A549 treated with Hydrocortisone at 1 μM for 4 hours (cell line): Measurements from ENCODE around the gene IFIT3. TPM values are rescaled to one million over a fixed set of nuclear protein-coding genes. Genes with fewer than 3 reads are reported as not detected.

Experiments
- total RNA-seq: library from RNA; stranded (reverse); fragments of 200-300 nt; extraction: Qiagen RNA extraction; gene quantifications from 5 replicates; pipeline ENCODE4 v1.2.3, GENCODE V29; 2022

IFIT3 gene, protein sequence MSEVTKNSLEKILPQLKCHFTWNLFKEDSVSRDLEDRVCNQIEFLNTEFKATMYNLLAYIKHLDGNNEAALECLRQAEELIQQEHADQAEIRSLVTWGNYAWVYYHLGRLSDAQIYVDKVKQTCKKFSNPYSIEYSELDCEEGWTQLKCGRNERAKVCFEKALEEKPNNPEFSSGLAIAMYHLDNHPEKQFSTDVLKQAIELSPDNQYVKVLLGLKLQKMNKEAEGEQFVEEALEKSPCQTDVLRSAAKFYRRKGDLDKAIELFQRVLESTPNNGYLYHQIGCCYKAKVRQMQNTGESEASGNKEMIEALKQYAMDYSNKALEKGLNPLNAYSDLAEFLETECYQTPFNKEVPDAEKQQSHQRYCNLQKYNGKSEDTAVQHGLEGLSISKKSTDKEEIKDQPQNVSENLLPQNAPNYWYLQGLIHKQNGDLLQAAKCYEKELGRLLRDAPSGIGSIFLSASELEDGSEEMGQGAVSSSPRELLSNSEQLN
- total RNA-seq: 3.4 to 5.3 TPM (median 4.5 TPM) in 5 replicates

DNA sequence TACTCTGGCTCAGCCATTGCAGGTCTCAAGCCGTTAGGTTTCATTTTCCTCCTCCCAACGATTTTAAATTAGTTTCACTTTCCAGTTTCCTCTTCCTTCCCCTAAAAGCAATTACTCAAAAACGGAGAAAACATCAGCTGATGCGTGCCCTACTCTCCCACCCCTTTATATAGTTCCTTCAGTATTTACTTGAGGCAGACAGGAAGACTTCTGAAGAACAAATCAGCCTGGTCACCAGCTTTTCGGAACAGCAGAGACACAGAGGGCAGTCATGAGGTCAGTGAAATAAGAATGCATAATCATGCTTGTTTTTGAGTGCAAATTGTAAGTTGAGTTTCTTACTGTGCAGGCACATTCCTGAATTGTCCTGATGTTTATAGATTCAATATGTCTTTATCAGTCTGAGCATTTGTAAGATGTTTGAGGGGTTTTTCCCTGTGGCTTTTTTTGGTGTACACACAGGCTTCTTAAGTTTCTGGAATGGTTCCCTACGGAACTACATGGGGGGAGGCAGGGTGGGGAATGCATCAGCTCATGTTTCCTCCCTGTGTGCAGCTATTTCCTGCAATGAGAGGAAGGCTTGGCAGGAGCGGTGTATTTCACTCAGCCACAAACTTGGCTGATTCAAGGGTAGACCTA is at the start of gene IFIT3:
Gene IFIT3 (plus strand): TSS at position 195 of the 639 bp plus-strand sequence. CDS start 77 bp downstream, at position 272.

DNA sequence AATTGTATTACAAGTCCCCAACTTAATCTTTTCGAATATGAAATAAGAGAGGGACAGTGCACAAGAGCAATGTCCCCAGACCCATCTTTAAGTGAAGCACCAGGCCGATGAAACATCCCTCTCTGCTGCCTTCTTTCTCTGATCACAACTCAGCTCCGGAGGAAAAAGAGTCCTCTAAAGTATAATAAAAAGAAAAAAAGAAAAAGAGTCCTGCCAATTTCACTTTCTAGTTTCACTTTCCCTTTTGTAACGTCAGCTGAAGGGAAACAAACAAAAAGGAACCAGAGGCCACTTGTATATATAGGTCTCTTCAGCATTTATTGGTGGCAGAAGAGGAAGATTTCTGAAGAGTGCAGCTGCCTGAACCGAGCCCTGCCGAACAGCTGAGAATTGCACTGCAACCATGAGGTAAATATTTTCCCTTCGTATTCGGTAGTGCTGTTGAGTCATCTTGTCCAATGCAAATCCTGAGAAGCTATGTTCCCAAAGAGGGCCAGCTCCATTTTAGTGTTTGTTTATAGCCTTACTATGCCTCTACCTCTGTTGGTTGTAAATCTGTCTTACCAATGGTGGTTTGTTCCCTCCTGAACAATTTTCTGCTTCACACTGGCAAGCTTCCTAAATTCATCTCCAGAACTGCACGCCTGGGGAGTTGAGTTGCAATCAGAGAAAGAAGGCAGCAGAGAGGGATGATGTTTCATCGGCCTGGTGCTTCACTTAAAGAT is 25.9 kb upstream of the IFIT3 start, which contains the start of gene IFIT2:
Gene IFIT2 (plus strand): TSS at position 326 of the 725 bp plus-strand sequence. CDS start 78 bp downstream, at position 404.

DNA sequence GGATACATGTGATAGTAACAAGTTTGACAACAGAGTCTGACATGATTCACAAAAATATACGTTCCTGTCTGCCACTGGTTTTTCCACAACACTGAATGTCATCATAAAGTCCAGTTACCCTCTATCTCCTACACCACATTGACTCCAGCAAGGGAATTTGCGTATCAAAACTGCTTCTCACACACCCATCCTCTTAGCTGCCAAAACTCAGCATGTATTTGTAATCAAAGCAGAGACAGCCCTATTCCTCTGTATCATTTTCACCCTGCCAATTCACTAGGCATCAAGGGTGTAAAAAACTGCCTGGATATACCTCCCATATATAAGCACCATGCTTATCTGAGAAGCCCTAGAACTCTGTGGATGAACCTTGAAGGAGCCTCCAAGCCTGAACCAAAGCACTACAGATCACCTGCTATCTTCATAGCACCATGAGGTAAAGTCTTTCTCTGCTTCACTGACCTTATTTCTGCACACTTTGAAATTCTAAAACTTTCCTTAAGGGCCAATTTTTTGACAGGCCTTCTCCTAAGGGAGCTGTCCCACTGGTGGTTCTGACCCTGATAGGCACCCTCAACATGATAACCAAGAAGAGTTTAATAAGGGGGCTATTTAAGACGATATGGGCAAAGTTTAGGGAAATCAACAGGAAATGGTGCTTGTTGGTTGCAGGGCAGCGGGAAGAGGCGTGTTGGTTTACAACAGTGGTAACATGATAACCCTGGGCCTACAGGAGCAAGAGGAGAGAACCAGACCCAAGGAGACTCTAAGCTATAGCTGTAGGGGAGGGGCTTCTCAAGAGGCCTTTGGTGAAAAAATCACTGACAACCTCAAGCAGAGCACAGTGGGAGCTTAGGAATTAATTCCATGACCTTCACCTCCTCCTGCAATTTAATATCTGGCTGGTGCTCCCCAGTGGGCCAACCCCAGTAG is 50.2 kb downstream of the IFIT3 start, which contains the start of gene IFIT1B:
Gene IFIT1B (plus strand): TSS at position 352 of the 933 bp plus-strand sequence. CDS start 80 bp downstream, at position 432.

Other genes with a start within 250 kb of the IFIT3 start
- gene CH25H, start 120.7 kb upstream of the IFIT3 start, total RNA-seq: 0.17 to 0.46 TPM (median 0.36 TPM) in 5 replicates
- 39.9 to 61.8 TPM (median 48.2 TPM) in 5 replicates for gene LIPA, start 76.2 kb upstream of the IFIT3 start, total RNA-seq
- 1.4 to 2.7 TPM (median 2.0 TPM) in 5 replicates for gene IFIT2, start 26.0 kb upstream of the IFIT3 start, total RNA-seq
- gene IFIT1B, start 50.1 kb downstream of the IFIT3 start, total RNA-seq: not detected in 5 replicates
- 3.7 to 5.8 TPM (median 4.0 TPM) in 5 replicates for gene IFIT1, start 64.6 kb downstream of the IFIT3 start, total RNA-seq
- gene IFIT5, start 86.6 kb downstream of the IFIT3 start, total RNA-seq: 7.7 to 13.5 TPM (median 9.2 TPM) in 5 replicates
- 0.43 to 0.89 TPM (median 0.55 TPM) in 5 replicates for gene SLC16A12, start 207.6 kb downstream of the IFIT3 start, total RNA-seq